ENCODE data around the gene RSRP1.

GRCh38 chr1:25220666-25221065 lies 26.6 kb downstream of the RSRP1 start:
- TF ChIP-seq CTCF (IDR thresholded peaks at IDR 0.05; ENCODE audit: extremely low read depth in 1 of 2, insufficient read depth in 1 of 2, low read depth in 1 of 2, low read length in 2 of 2) = no peak
- TF ChIP-seq MAX (IDR thresholded peaks at IDR 0.05; ENCODE audit: insufficient read depth, insufficient read length) = no peak
- no peak for TF ChIP-seq MYC (IDR thresholded peaks at IDR 0.05; ENCODE audit: low read depth, low read length)
- no peak for TF ChIP-seq FOS (IDR thresholded peaks at IDR 0.05; ENCODE audit: borderline replicate concordance, insufficient read depth, low read length)
- TF ChIP-seq POLR2A (IDR thresholded peaks at IDR 0.05; ENCODE audit: low read depth, low read length) = no peak
- no peak for TF ChIP-seq POLR2AphosphoS5 (IDR thresholded peaks at IDR 0.05; ENCODE audit: insufficient read depth, low read depth, low read length)
- TF ChIP-seq EZH2 (IDR thresholded peaks at IDR 0.05; ENCODE audit: borderline replicate concordance, low read depth, low read length, severe bottlenecking) = no peak

All from endothelial cell of umbilical vein (primary cell).